Mucosa of descending colon (tissue), 3 donors: Measurements from ENCODE around the gene TMEM171. TPM values are rescaled to one million over a fixed set of nuclear protein-coding genes. Genes with fewer than 3 reads are reported as not detected.
A peak's percentile ranks its signal among the peaks of the same experiment; 100 is the strongest.

ENCODE experiments used
- ATAC-seq: fragments of 200-7000 bp; cut with Tn5 transposase; one replicate; pipeline ENCODE4 v1.9.1; 2020; ENCODE audit warnings: mild to moderate bottlenecking, moderate library complexity
- DNase-seq, 3 donors: peaks; one replicate each; pipeline ENCODE4 v3.0.0-alpha.2; 2020
- H3K36me3 ChIP-seq: fragments of 200-600 bp; one replicate; pipeline ENCODE4 v1.8.0; 2021; ENCODE audit warnings: low read depth, mild to moderate bottlenecking
- H3K4me1 ChIP-seq: fragments of 200-600 bp; one replicate; pipeline ENCODE4 v1.8.0; 2021; ENCODE audit warnings: low read depth, mild to moderate bottlenecking
- H3K4me3 ChIP-seq: fragments of 200-600 bp; one replicate; pipeline ENCODE4 v1.8.0; 2021; ENCODE audit warnings: mild to moderate bottlenecking
- H3K9me3 ChIP-seq: fragments of 200-600 bp; one replicate; pipeline ENCODE4 v1.8.0; 2021; ENCODE audit warnings: mild to moderate bottlenecking
- intact Hi-C, 2 donors: fragments of 100-400 bp; cut with DNase I in 1 of 2; cut with micrococcal nuclease in 1 of 2; formaldehyde crosslinking; loops; one replicate each; pipeline versions ENCODE4 v1.11.0 to v1.11.1; 2022; cut with DNase I, micrococcal nuclease
- total RNA-seq, 3 donors: library from RNA; stranded (reverse); fragmentation: NEBNext Ultra II Directional in 2 of 3; extraction: Animal tissue kit (Norgen Biotek cat#: 25700) in 2 of 3; gene quantifications; one replicate each; pipeline versions ENCODE4 v1.2.1 to v1.2.4, GENCODE V29; 2021 to 2023
- TF ChIP-seq, protein P1 (sequence below): fragments of 200-600 bp; IDR thresholded peaks from one replicate; pipeline ENCODE4 v1.8.0; 2022; ENCODE audit warnings: antibody characterized with exemption, mild to moderate bottlenecking
- donor health status: DM: no; HTN: no; CAD: no; lungs with moderate emphysema.
- donor health status: DM: no; HTN: no; CAD: no.
- donor health status: DM: no; HTN: yes; CAD: no.

The TMEM171 gene
- total RNA-seq, 3 donors from 2014 or later = 34.5 to 101 (median 70.9) TPM

- peak; percentile 6 for ATAC-seq
- Histone ChIP-seq H3K36me3 (no peaks in the 10 kb centered on the region), H3K9me3 (no peaks in the 10 kb centered on the region), H3K4me3 (no peak overlapping the region), H3K4me1 (peaks cover 35% of the 10 kb centered on the region)
- intact Hi-C loops = no loop called here
- DNase-seq = no peak
- TF ChIP-seq, protein P1, sequence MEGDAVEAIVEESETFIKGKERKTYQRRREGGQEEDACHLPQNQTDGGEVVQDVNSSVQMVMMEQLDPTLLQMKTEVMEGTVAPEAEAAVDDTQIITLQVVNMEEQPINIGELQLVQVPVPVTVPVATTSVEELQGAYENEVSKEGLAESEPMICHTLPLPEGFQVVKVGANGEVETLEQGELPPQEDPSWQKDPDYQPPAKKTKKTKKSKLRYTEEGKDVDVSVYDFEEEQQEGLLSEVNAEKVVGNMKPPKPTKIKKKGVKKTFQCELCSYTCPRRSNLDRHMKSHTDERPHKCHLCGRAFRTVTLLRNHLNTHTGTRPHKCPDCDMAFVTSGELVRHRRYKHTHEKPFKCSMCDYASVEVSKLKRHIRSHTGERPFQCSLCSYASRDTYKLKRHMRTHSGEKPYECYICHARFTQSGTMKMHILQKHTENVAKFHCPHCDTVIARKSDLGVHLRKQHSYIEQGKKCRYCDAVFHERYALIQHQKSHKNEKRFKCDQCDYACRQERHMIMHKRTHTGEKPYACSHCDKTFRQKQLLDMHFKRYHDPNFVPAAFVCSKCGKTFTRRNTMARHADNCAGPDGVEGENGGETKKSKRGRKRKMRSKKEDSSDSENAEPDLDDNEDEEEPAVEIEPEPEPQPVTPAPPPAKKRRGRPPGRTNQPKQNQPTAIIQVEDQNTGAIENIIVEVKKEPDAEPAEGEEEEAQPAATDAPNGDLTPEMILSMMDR = no peak
Observed at GRCh38 chr5:73115399-73116051, 4.8 kb upstream of the TMEM171 start.

- no peak overlapping the region for H3K4me3 ChIP-seq
- TF ChIP-seq, protein P1 = no peak
- intact Hi-C loops = no loop called here
- DNase-seq = no peak
- peaks cover 35% of the 10 kb centered on the region for H3K4me1 ChIP-seq
- no peaks in the 10 kb centered on the region for H3K36me3 ChIP-seq
- H3K9me3 ChIP-seq = no peaks in the 10 kb centered on the region
- no peak for ATAC-seq
Observed at GRCh38 chr5:73116506-73116905, 3.9 kb upstream of the TMEM171 start.

DNA sequence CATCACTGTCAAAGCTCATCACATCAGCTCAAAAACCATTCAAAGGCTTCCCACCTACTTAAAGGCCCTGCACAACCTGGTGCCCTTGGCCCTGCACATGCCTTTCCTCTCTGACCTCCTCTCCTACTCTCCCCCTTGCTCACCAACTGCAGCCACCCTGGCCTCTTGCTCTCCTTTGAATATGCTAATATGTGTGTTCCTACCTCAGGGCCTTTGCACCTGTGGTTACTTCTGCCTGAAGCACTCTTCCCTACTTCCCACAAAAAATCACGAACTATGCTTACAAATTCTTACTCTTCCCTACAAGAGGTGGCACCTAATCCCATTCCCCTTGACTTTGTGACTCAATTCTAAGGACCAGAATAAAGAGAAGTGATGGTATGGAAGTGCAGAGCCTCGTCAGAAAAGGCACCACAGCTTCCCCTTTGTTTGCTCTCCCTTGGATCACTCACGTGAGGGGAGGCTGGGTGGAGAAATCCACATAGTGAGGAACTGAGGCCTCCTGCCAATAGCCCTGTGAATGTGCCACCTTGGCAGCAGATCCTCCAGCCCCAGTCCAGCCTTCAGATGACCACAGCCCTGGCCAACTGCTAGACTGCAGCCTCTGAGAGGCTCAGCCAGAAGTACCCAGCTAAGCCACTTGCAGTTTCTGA, 3.2 kb upstream of the TMEM171 start:
- TF ChIP-seq, protein P1 = no peak
- ATAC-seq (no peak), DNase-seq (no peak)
- Histone ChIP-seq H3K36me3 (no peaks in the 10 kb centered on the region), H3K9me3 (no peaks in the 10 kb centered on the region), H3K4me3 (no peak overlapping the region), H3K4me1 (peaks cover 35% of the 10 kb centered on the region)
- intact Hi-C loops = no loop called here

GRCh38 chr5:73118391-73118973, 1.9 kb upstream of the TMEM171 start:
- Histone ChIP-seq H3K36me3 (no peaks in the 10 kb centered on the region), H3K4me1 (peaks cover 42% of the 10 kb centered on the region), H3K4me3 (no peak overlapping the region), H3K9me3 (no peaks in the 10 kb centered on the region)
- DNase-seq (peak; percentile 61 to 80 (median 62)), ATAC-seq (peak; percentile 73)
- intact Hi-C loops = no loop called here
- TF ChIP-seq, protein P1 = no peak

DNA sequence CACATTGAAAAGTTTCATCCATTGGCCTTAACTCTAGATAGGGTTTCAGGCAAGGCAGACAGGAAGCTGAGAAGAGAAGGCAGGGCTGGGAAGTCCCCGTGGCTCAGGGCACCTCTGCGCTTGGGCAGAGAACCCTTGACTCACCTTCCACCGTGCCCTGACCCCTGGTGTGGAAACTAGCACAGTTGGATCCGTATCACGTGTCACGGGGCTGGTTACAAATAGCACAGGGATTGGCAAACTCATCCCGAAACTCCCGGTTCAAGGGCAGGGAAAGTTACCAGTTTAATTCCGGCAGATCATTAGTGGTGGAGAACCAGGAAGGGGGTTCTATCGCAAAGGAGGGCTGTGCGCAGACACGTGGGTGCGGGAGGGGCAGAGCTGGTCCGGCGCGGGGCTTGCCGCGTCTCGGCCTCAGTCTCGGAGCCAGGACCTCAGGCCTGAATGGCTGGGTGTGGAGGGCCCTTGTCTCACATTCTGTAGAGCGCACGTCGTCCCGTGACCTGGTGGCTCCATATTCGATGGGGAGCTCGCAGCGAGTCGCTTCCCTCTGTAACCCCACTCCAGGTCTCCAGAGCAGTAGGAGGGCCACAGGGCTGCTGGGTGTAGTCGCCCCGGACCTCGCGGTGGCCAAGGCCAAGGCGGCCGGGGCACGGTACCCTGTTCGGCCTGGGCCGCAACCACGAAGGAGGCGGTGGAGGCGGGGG, 771 bp upstream of the TMEM171 start:
- ATAC-seq (peak; percentile 69), DNase-seq (peak; percentile 64 to 83 (median 66))
- TF ChIP-seq, protein P1 = no peak
- Histone ChIP-seq H3K4me3 (peak overlapping the region; percentile 50), H3K36me3 (no peaks in the 10 kb centered on the region), H3K4me1 (peaks cover 37% of the 10 kb centered on the region), H3K9me3 (no peaks in the 10 kb centered on the region)
- intact Hi-C loops = no loop called here
